ENCODE data around the gene CDKAL1. TPM values are rescaled to one million over a fixed set of nuclear protein-coding genes. Genes with fewer than 3 reads are reported as not detected.

Gene CDKAL1
- total and polyA plus RNA-seq, 2 of the 8 experiments (the other 6 are each of a cell fraction or from before 2014, with no cell fraction given), result 8.4 to 24.6 TPM

GRCh38 chr6:20604159-20604558 is 69.9 kb downstream of the CDKAL1 start:
- Histone ChIP-seq H3K56ac (replicated peaks; ENCODE audit: insufficient read length, low read depth, low read length) (no peak overlapping the region), H3K4me1 (replicated peaks in 1 of 4; ENCODE audit: control insufficient read depth in 3 of 4, insufficient read depth in 4 of 4, low read length in 3 of 4) (no peaks in the 10 kb centered on the region), H3K79me2 (ENCODE audit: control insufficient read depth in 1 of 2, insufficient read depth in 2 of 2, low read length in 2 of 2) (no peaks in the 10 kb centered on the region), H4K5ac (ENCODE audit: insufficient read length, low read depth, low read length) (no peak overlapping the region), H4K20me1 (replicated peaks in 1 of 2; ENCODE audit: control insufficient read depth in 1 of 2, insufficient read depth in 2 of 2, low read length in 2 of 2) (no peaks in the 10 kb centered on the region), H3K14ac (ENCODE audit: insufficient read length) (no peak overlapping the region), H3K9me3 (ENCODE audit: insufficient read depth in 2 of 2, low read depth in 1 of 2, low read length in 1 of 2) (no peaks in the 10 kb centered on the region), H4K91ac (replicated peaks; ENCODE audit: insufficient read length, low read length) (no peak overlapping the region), H2BK20ac (ENCODE audit: low read length) (no peak overlapping the region), H2AK5ac (ENCODE audit: low read depth, low read length) (no peak overlapping the region), H2AFZ (ENCODE audit: low read length) (no peak overlapping the region), H3K9ac (replicated peaks in 1 of 4; ENCODE audit: extremely low read depth in 1 of 4, low read depth in 3 of 4, low read length in 3 of 4) (no peak overlapping the region), H2BK15ac (ENCODE audit: low read length) (no peak overlapping the region), H2BK5ac (ENCODE audit: low read depth, low read length) (no peak overlapping the region), H3K27ac (ENCODE audit: low read depth, low read length) (no peak overlapping the region), H3K18ac (ENCODE audit: extremely low read depth, low read length) (no peak overlapping the region), H3K23me2 (ENCODE audit: low read depth, low read length) (no peaks in the 10 kb centered on the region; the same call in 1 of the 2 replicates), H2BK120ac (replicated peaks; ENCODE audit: low read depth, low read length) (no peak overlapping the region), H3K27me3 (replicated peaks in 1 of 4; ENCODE audit: control insufficient read depth in 3 of 4, extremely low read depth in 1 of 4, insufficient read depth in 3 of 4, low read length in 3 of 4) (no peaks in the 10 kb centered on the region), H3K4ac (replicated peaks; ENCODE audit: insufficient read length, low read depth, low read length) (no peak overlapping the region), H3K36me3 (ENCODE audit: control insufficient read depth in 2 of 4, insufficient read depth in 4 of 4, low read length in 3 of 4) (no peaks in the 10 kb centered on the region), H4K8ac (ENCODE audit: extremely low read depth, insufficient read depth, low read length) (no peak overlapping the region), H3K4me3 (ENCODE audit: extremely low read depth in 1 of 4, insufficient read depth in 2 of 4, low read depth in 3 of 4, low read length in 4 of 4) (no peak overlapping the region), H3K4me2 (ENCODE audit: insufficient read depth in 1 of 2, low read depth in 2 of 2, low read length in 2 of 2) (no peak overlapping the region), H3K23ac (ENCODE audit: insufficient read length) (no peak overlapping the region), H3K79me1 (ENCODE audit: low read depth, low read length) (no peaks in the 10 kb centered on the region; the same call in 1 of the 2 replicates), H2BK12ac (ENCODE audit: low read depth, low read length) (no peak overlapping the region)
- POLR2A ChIA-PET (ENCODE audit: partially characterized antibody), result no interaction called here
- DNase-seq (ENCODE audit: low read depth in 1 of 2, low spot score in 2 of 2), result no peak
- CTCF ChIA-PET (ENCODE audit: partially characterized antibody), result no interaction called here
- FAIRE-seq, result no peak
- TF ChIP-seq CHD7 (IDR thresholded peaks at IDR 0.05; ENCODE audit: insufficient replicate concordance, low read length) (no peak), JUND (IDR thresholded peaks at IDR 0.05; ENCODE audit: low read length) (no peak)

Data from H1 (cell line).